ENCODE measurements around the gene HFE.

Gene HFE

DNA sequence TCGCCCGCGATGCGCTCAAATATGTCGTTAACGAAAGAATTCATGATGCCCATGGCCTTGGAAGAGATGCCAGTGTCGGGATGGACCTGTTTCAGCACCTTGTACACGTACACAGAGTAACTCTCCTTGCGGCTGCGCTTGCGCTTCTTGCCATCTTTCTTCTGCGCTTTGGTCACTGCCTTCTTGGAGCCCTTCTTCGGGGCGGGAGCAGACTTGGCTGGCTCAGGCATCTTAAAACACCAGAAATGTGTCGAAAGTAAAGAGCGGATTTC, 36.4 kb downstream of the HFE start:
- Histone ChIP-seq H2AFZ (ENCODE audit: low read depth, low read length, severe bottlenecking) (no peak overlapping the region), H3K9me3 (ENCODE audit: insufficient read depth, low read length) (no peaks in the 10 kb centered on the region), H3K9me2 (replicated peaks; ENCODE audit: insufficient read depth, low read length) (no peaks in the 10 kb centered on the region), H3K79me2 (ENCODE audit: insufficient read depth, low read length) (no peaks in the 10 kb centered on the region), H3K27ac (ENCODE audit: low read depth, low read length) (peak overlapping the region; percentile 94), H3F3A (ENCODE audit: insufficient read depth) (peaks cover 40% of the 10 kb centered on the region), H4K20me1 (ENCODE audit: low read depth, low read length) (no peaks in the 10 kb centered on the region), H3K27me3 (ENCODE audit: low read length) (no peaks in the 10 kb centered on the region), H3K4me3 (ENCODE audit: insufficient read depth, low read length, poor library complexity, severe bottlenecking) (peak overlapping the region; percentile 30), H3K9ac (ENCODE audit: low read length) (peak overlapping the region; percentile 54), H3K4me2 (ENCODE audit: low read depth, low read length, poor library complexity, severe bottlenecking) (peak overlapping the region; percentile 66), H3K36me3 (ENCODE audit: low read length) (no peaks in the 10 kb centered on the region)
- TF ChIP-seq, protein P1, sequence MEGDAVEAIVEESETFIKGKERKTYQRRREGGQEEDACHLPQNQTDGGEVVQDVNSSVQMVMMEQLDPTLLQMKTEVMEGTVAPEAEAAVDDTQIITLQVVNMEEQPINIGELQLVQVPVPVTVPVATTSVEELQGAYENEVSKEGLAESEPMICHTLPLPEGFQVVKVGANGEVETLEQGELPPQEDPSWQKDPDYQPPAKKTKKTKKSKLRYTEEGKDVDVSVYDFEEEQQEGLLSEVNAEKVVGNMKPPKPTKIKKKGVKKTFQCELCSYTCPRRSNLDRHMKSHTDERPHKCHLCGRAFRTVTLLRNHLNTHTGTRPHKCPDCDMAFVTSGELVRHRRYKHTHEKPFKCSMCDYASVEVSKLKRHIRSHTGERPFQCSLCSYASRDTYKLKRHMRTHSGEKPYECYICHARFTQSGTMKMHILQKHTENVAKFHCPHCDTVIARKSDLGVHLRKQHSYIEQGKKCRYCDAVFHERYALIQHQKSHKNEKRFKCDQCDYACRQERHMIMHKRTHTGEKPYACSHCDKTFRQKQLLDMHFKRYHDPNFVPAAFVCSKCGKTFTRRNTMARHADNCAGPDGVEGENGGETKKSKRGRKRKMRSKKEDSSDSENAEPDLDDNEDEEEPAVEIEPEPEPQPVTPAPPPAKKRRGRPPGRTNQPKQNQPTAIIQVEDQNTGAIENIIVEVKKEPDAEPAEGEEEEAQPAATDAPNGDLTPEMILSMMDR (IDR thresholded peaks at IDR 0.05; ENCODE audit: insufficient read depth, low read length, poor library complexity, severe bottlenecking), result no peak
- TF ChIP-seq EZH2phosphoT487 (conservative IDR thresholded peaks at IDR 0.05; ENCODE audit: low read length), result no peak

DNA sequence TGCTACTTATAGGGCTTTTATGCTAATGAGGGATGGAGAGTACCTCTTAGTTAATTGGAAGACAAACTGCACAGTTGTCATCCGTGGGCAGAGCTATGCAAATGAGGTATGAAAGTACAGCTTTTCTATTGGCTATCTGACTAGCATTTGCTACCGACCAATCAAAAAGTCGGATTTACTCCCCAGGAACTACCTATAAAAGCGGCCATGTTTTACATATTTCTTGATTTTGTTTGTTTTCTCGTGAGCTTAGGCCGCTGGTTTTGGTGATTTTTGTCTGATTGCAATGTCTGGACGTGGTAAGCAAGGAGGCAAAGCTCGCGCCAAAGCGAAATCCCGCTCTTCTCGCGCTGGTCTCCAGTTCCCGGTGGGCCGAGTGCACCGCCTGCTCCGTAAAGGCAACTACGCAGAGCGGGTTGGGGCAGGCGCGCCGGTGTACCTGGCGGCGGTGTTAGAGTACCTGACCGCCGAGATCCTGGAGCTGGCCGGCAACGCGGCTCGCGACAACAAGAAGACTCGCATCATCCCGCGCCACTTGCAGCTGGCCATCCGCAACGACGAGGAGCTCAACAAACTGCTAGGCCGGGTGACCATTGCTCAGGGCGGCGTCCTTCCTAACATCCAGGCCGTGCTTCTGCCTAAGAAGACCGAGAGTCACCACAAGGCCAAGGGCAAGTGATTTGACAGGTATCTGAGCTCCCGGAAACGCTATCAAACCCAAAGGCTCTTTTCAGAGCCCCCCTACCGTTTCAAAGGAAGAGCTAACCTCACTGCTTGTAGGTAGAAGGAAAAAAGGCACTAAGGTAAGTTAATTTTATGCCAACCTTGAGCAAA, 36.9 kb downstream of the HFE start:
- Histone ChIP-seq H3K36me3 (ENCODE audit: low read length) (no peaks in the 10 kb centered on the region), H3K9me3 (ENCODE audit: insufficient read depth, low read length) (no peaks in the 10 kb centered on the region), H3F3A (ENCODE audit: insufficient read depth) (peaks cover 40% of the 10 kb centered on the region), H3K27ac (ENCODE audit: low read depth, low read length) (peak overlapping the region; percentile 94), H3K27me3 (ENCODE audit: low read length) (no peaks in the 10 kb centered on the region), H4K20me1 (ENCODE audit: low read depth, low read length) (no peaks in the 10 kb centered on the region), H3K4me3 (ENCODE audit: insufficient read depth, low read length, poor library complexity, severe bottlenecking) (peak overlapping the region; percentile 59), H3K9ac (ENCODE audit: low read length) (peak overlapping the region; percentile 66), H3K79me2 (ENCODE audit: insufficient read depth, low read length) (no peaks in the 10 kb centered on the region), H3K4me2 (ENCODE audit: low read depth, low read length, poor library complexity, severe bottlenecking) (peak overlapping the region; percentile 72), H2AFZ (ENCODE audit: low read depth, low read length, severe bottlenecking) (no peak overlapping the region), H3K9me2 (replicated peaks; ENCODE audit: insufficient read depth, low read length) (no peaks in the 10 kb centered on the region)
- TF ChIP-seq, protein P1 (IDR thresholded peaks at IDR 0.05; ENCODE audit: insufficient read depth, low read length, poor library complexity, severe bottlenecking), result no peak
- TF ChIP-seq EZH2phosphoT487 (conservative IDR thresholded peaks at IDR 0.05; ENCODE audit: low read length), result no peak

DNA sequence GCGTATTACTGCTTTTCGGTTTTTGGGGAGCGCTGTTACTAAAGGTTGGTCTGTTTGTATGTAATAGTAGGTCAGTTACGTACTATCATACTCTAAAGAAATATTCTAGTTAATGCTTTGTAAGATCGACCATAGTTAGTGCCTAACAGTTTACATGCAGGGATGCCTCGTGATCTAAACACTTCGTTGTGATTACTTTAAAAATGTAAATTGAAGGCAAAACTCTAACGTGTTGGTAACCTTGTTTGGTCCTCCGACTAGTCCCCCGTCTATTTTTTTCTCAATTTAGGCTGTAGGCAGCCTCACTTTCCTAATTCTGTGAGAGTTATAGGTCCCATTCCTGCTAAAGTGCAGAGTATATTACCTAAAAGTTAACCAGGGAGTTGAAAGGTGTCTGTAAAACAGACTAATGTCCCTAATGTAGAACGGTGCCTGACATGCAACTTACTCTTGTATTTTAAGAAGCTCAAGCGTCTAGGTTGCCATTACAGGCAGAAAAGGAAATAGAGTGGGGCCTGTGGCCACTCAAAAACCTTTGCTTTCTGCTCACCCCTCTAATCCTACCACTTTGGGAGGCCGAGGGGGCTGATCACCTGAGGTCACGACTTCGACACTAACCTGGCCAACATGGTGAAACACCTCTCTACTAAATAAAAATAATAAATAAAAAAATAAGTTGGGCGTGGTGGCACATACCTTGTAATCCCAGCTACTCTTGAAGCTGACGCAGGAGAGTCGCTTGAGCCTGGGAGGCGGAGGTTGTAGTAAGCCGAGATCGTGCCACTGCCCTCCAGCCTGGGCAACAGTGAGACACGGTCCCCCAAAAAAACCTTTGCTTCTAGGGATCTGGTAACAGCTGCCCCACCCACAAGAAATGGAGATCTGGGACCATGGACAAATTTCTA, 37.8 kb downstream of the HFE start:
- peak overlapping the region; percentile 72 for H3K4me2 ChIP-seq (ENCODE audit: low read depth, low read length, poor library complexity, severe bottlenecking)
- H3K27me3 ChIP-seq (ENCODE audit: low read length), result no peaks in the 10 kb centered on the region
- peaks cover 40% of the 10 kb centered on the region for H3F3A ChIP-seq (ENCODE audit: insufficient read depth)
- H3K9ac ChIP-seq (ENCODE audit: low read length), result peak overlapping the region; percentile 66
- peak overlapping the region; percentile 59 for H3K4me3 ChIP-seq (ENCODE audit: insufficient read depth, low read length, poor library complexity, severe bottlenecking)
- TF ChIP-seq, protein P1 (IDR thresholded peaks at IDR 0.05; ENCODE audit: insufficient read depth, low read length, poor library complexity, severe bottlenecking), result no peak
- TF ChIP-seq EZH2phosphoT487 (conservative IDR thresholded peaks at IDR 0.05; ENCODE audit: low read length), result no peak
- H3K9me2 ChIP-seq (replicated peaks; ENCODE audit: insufficient read depth, low read length), result no peaks in the 10 kb centered on the region
- H3K27ac ChIP-seq (ENCODE audit: low read depth, low read length), result peak overlapping the region; percentile 94
- H3K9me3 ChIP-seq (ENCODE audit: insufficient read depth, low read length), result no peaks in the 10 kb centered on the region
- no peak overlapping the region for H2AFZ ChIP-seq (ENCODE audit: low read depth, low read length, severe bottlenecking)
- H4K20me1 ChIP-seq (ENCODE audit: low read depth, low read length), result no peaks in the 10 kb centered on the region
- H3K79me2 ChIP-seq (ENCODE audit: insufficient read depth, low read length), result no peaks in the 10 kb centered on the region
- no peaks in the 10 kb centered on the region for H3K36me3 ChIP-seq (ENCODE audit: low read length)

Measured in SU-DHL-6 (cell line).